ENCODE results near the gene NSF.

DNA sequence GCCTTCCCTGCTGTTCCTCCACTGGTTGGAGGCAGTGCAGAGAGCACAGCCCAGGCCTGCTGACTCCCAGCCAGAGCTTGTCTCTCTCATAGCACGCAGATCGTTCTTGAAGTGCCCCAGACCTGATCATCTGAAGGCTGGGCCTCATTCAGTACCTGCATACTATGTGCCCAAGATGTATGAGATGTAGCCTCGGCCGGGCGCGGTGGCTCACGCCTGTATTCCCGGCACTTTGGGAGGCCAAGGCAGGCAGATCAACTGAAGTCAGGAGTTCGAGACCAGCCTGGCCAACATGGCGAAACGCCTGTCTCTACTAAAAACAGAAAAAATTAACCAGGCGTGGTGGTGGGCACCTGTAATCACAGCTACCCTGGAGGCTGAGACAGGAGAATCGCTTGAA, 197.0 kb downstream of the NSF start:
- TF ChIP-seq, protein P1, sequence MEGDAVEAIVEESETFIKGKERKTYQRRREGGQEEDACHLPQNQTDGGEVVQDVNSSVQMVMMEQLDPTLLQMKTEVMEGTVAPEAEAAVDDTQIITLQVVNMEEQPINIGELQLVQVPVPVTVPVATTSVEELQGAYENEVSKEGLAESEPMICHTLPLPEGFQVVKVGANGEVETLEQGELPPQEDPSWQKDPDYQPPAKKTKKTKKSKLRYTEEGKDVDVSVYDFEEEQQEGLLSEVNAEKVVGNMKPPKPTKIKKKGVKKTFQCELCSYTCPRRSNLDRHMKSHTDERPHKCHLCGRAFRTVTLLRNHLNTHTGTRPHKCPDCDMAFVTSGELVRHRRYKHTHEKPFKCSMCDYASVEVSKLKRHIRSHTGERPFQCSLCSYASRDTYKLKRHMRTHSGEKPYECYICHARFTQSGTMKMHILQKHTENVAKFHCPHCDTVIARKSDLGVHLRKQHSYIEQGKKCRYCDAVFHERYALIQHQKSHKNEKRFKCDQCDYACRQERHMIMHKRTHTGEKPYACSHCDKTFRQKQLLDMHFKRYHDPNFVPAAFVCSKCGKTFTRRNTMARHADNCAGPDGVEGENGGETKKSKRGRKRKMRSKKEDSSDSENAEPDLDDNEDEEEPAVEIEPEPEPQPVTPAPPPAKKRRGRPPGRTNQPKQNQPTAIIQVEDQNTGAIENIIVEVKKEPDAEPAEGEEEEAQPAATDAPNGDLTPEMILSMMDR (IDR thresholded peaks at IDR 0.05; ENCODE audit: low read depth, low read length, poor library complexity, severe bottlenecking): no peak
- no peak for TF ChIP-seq EZH2phosphoT487 (IDR thresholded peaks at IDR 0.05; ENCODE audit: borderline replicate concordance, low read length)
